Right lobe of liver (tissue), 6 donors: ENCODE results near the gene TWIST1. TPM values are rescaled to one million over a fixed set of nuclear protein-coding genes. Genes with fewer than 3 reads are reported as not detected.

Source experiments
- ATAC-seq, 4 donors: fragments of 200-7000 bp; cut with Tn5 transposase; one replicate each; pipeline ENCODE4 v1.9.1; 2020; ENCODE audit warnings: mild to moderate bottlenecking in 4 of 4, moderate library complexity in 4 of 4
- DNase-seq, 3 donors: peaks; one replicate each; pipeline ENCODE4 v3.0.0-alpha.2; 2020
- H3K27ac ChIP-seq, 3 donors: fragments of 200-600 bp; one replicate each; pipeline ENCODE4 v1.8.0; 2022
- H3K27me3 ChIP-seq, 2 donors: fragments of 200-600 bp; one replicate each; pipeline ENCODE4 v1.8.0; 2022
- H3K36me3 ChIP-seq, 4 donors: fragments of 200-600 bp; sonication (generic) in 1 of 4; one replicate each; pipeline versions ENCODE4 v1.5.1 to v1.8.0; 2017 to 2022; ENCODE audit warnings: control low read depth in 1 of 4
- H3K4me1 ChIP-seq, 4 donors: fragments of 200-600 bp; sonication (generic) in 1 of 4; one replicate each; pipeline versions ENCODE4 v1.5.1 to v1.8.0; 2017 to 2022; ENCODE audit warnings: control low read depth in 1 of 4
- H3K4me3 ChIP-seq, 3 donors: fragments of 200-600 bp; one replicate each; pipeline ENCODE4 v1.8.0; 2022
- H3K9me3 ChIP-seq, 4 donors: fragments of 200-600 bp; sonication (generic) in 1 of 4; one replicate each; pipeline versions ENCODE4 v1.5.1 to v1.8.0; 2017 to 2022; ENCODE audit warnings: control low read depth in 1 of 4
- POLR2A ChIP-seq: fragments of 450-650 bp; IDR thresholded peaks from one replicate; pipeline ENCODE4 v1.6.1; 2017; ENCODE audit warnings: antibody characterized with exemption, mild to moderate bottlenecking
- WGBS: methylation state at CpG from one replicate; pipeline ENCODE4 v1.1.6; 2018; ENCODE audit warnings: low coverage, low lambda C conversion rate; ENCODE audit not compliant: insufficient coverage; ENCODE audit errors: missing lambda C conversion rate; 5-methylcytosine and 5-hydroxymethylcytosine counted together
- intact Hi-C, 2 donors: fragments of 100-400 bp; cut with DNase I; formaldehyde crosslinking; loops; one replicate each; pipeline versions ENCODE4 v1.11.2 to v1.14.1; 2022
- total RNA-seq, 6 experiments: library from RNA; depleted of rRNA in 2 of 6; stranded (reverse); fragments of >200 nt in 2 of 6; fragmentation: NEBNext Ultra II Directional in 3 of 6; extraction: Animal tissue kit (Norgen Biotek cat#: 25700) in 3 of 6; gene quantifications; one replicate each; pipeline versions ENCODE4 v1.1.0 to v1.2.4, GENCODE V29; 2016 to 2023
- TF ChIP-seq, protein P1 (sequence below), 4 donors: fragments of 200-600 bp in 3 of 4; fragments of 450-650 bp in 1 of 4; IDR thresholded peaks; one replicate each; pipeline versions ENCODE4 v1.5.1 to v1.8.0; 2016 to 2022; ENCODE audit warnings: antibody characterized with exemption in 4 of 4, mild to moderate bottlenecking in 2 of 4
- donor health status: DM: no; HTN: yes; CAD: no.
- donor health status: DM: no; HTN: no; CAD: no.
- donor health status: DM: no; HTN: no; CAD: no.
- donor health status: DM: no; HTN: yes; CAD: no.
- donor health status: DM: no; HTN: yes; CAD: no.

Gene TWIST1
- total RNA-seq, 6 experiments from 2014 or later = 0.42 TPM; not detected in 5

DNA sequence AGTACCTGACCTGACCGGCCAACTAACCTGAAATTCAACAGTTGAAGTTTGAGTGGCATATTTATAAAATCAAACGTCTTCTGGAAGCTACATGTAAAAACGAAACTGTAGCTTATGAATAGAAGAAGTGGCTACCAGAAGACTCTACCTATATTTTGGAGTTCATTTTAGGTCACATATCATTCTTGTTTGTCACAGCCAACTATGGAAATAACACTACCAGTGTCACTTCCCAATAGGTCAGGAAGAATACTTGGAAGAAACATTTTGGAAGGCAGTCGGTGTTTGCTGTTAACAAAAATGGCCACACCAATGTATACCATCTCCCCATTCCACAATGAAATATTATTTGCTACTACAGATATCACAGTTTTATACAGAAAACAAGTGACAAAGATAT is 12.6 kb downstream of the TWIST1 start:
- TF ChIP-seq POLR2A = no peak
- TF ChIP-seq, protein P1, sequence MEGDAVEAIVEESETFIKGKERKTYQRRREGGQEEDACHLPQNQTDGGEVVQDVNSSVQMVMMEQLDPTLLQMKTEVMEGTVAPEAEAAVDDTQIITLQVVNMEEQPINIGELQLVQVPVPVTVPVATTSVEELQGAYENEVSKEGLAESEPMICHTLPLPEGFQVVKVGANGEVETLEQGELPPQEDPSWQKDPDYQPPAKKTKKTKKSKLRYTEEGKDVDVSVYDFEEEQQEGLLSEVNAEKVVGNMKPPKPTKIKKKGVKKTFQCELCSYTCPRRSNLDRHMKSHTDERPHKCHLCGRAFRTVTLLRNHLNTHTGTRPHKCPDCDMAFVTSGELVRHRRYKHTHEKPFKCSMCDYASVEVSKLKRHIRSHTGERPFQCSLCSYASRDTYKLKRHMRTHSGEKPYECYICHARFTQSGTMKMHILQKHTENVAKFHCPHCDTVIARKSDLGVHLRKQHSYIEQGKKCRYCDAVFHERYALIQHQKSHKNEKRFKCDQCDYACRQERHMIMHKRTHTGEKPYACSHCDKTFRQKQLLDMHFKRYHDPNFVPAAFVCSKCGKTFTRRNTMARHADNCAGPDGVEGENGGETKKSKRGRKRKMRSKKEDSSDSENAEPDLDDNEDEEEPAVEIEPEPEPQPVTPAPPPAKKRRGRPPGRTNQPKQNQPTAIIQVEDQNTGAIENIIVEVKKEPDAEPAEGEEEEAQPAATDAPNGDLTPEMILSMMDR (IDR thresholded peaks at IDR 0.05) = no peak
- H3K4me1 ChIP-seq = peaks cover 0 to 5% (median 0%) of the 10 kb centered on the region in 4 donors
- H3K4me3 ChIP-seq = no peak overlapping the region
- ATAC-seq = no peak
- intact Hi-C loops = no loop called here
- no peak for DNase-seq
- peaks cover 0 to 15% of the 10 kb centered on the region in 2 donors for H3K27me3 ChIP-seq
- no peak overlapping the region for H3K27ac ChIP-seq
- no peaks in the 10 kb centered on the region for H3K36me3 ChIP-seq
- WGBS = 43% methylated on average over 4 of the region's 4 CpGs
- H3K9me3 ChIP-seq = no peaks in the 10 kb centered on the region

DNA sequence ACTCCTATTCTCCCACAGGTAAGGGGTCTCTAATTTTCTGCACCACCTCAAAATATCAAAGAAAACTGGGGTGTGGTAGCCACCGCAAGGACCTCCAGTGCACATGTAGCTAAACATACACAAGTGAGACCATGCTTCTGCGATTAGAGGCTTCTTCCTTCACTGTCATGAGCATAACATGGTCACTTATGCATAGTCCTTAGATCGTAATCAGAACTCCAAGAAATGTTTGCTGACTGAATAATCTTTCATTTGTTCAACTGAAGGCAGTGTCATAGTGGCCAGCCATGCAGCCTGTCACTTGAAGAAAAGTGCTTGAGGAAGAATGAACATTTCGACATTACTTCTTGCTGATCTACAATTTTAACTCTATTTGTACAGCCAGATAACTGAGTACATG is 14.6 kb downstream of the TWIST1 start:
- TF ChIP-seq POLR2A = no peak
- TF ChIP-seq, protein P1 (IDR thresholded peaks at IDR 0.05) = no peak
- Histone ChIP-seq H3K27me3 (peaks cover 0 to 15% of the 10 kb centered on the region in 2 donors), H3K4me3 (no peak overlapping the region), H3K36me3 (no peaks in the 10 kb centered on the region), H3K4me1 (peaks cover 0 to 5% (median 0%) of the 10 kb centered on the region in 4 donors), H3K27ac (no peak overlapping the region), H3K9me3 (no peaks in the 10 kb centered on the region)
- 75% methylated on average over 4 of the region's 4 CpGs for WGBS
- DNase-seq (no peak), ATAC-seq (no peak)
- intact Hi-C loops = no loop called here

DNA sequence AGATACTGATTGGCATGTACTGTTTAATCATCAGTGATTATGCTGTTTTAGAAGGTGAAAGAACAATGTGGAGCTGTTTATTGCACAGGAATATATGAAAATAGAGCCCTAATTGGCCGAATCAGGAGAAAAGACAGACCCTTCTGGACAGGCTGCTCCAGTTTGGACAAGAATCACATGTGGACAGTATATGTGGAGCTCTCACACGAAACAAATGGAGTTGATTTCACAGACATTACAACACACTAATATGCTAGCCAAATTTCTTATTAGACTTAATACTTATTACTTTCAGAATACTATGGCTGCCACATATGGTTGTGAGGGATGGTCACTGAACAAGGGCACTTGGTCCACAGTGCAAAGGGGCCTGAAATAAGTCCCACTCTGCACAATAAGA is 15.5 kb downstream of the TWIST1 start:
- H3K27ac ChIP-seq = no peak overlapping the region
- intact Hi-C loops = no loop called here
- no peaks in the 10 kb centered on the region for H3K4me1 ChIP-seq
- H3K9me3 ChIP-seq = no peaks in the 10 kb centered on the region
- no peak for TF ChIP-seq POLR2A
- TF ChIP-seq, protein P1 (IDR thresholded peaks at IDR 0.05) = no peak
- H3K4me3 ChIP-seq = no peak overlapping the region
- DNase-seq = no peak
- peaks cover 0 to 8% of the 10 kb centered on the region in 2 donors for H3K27me3 ChIP-seq
- 13% methylated on average over 2 of the region's 2 CpGs for WGBS
- ATAC-seq = no peak
- H3K36me3 ChIP-seq = no peaks in the 10 kb centered on the region

DNA sequence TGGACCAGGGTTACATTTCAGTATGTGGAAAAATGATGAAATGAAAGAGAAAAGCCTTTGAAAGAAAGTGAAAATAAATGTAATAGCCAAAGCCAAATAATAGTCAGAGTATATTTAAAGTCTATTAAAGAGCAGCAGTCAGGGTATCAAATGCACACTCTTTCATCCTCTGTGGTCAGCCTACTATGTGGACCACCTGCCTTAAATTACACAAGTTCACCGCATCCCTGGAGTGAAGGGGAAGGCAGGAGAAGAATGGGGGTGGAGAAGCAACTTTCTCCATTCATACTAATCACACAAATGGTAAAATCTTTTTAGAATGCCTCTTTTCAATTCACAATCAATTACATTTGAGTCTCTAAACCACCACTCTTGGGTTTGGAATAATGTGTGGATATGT is 16.0 kb downstream of the TWIST1 start:
- TF ChIP-seq POLR2A = no peak
- TF ChIP-seq, protein P1 (IDR thresholded peaks at IDR 0.05) = no peak
- DNase-seq (no peak), ATAC-seq (no peak)
- Histone ChIP-seq H3K4me1 (no peaks in the 10 kb centered on the region), H3K27me3 (peaks cover 0 to 7% of the 10 kb centered on the region in 2 donors), H3K27ac (no peak overlapping the region), H3K9me3 (no peaks in the 10 kb centered on the region), H3K4me3 (no peak overlapping the region), H3K36me3 (no peaks in the 10 kb centered on the region)
- intact Hi-C loops = no loop called here
- 60% methylated on average over 1 of the region's 1 CpG for WGBS

DNA sequence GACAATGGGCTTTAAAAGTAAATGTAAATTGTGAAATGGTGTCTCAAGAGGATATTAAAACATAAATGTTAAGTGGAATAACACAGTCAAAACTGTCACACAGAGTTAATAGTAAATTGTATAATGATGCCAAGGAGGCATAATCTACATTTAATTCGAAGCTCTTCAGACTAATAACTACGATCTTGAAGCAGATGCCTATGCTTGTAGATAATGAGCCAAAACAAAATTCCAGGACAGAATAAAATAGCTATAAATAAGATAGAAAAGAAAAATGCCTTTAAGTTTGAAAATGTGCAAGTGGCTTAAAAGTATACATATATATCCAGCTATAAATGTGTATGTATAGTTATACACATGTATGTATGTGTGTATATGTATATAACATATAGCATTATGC is 17.5 kb downstream of the TWIST1 start:
- TF ChIP-seq POLR2A = no peak
- TF ChIP-seq, protein P1 (IDR thresholded peaks at IDR 0.05) = no peak
- H3K27me3 ChIP-seq = peaks cover 0 to 4% of the 10 kb centered on the region in 2 donors
- intact Hi-C loops = no loop called here

More for the DNA sequence above, 17.5 kb downstream of the TWIST1 start:
- no peaks in the 10 kb centered on the region for H3K9me3 ChIP-seq
- no peak overlapping the region for H3K27ac ChIP-seq
- ATAC-seq (no peak), DNase-seq (no peak)
- H3K4me3 ChIP-seq = no peak overlapping the region
- H3K4me1 ChIP-seq = no peaks in the 10 kb centered on the region
- WGBS = 25% methylated on average over 2 of the region's 2 CpGs
- no peaks in the 10 kb centered on the region for H3K36me3 ChIP-seq
